HG03139 (cell line): ENCODE results near the gene ANKRD13B.

ENCODE experiments used
- ATAC-seq: cut with Tn5 transposase; IDR thresholded peaks from one replicate; pipeline ENCODE4 v1.9.1; 2021; ENCODE audit not compliant: unreplicated experiment

The ANKRD13B gene

GRCh38 chr17:29581583-29582253, 11.2 kb upstream of the ANKRD13B start:
- ATAC-seq: no peak

DNA sequence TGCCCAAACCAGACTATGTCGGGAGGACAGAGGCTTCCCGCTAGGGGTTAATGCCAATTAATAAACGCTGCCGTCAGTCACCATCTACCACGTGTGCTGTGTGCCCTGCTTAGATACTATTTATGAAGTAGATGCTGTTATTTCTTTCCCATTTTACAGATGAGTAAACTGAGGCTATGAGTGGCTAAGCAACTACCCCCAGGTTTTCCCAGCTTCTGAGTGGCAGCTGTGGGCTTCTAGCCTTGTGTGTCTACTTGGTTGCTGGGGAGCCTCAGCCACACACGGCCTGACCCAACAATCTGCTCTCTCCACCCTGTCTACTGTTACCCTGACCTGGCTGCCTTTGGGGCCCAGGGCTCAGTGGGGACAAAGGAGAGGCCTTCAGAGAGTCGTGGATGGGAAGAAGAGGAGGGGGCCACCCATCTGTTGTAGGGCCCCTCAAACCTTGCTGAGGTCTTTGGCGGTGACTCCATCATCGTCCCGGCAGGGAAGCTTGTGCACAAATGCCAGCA, 10.6 kb upstream of the ANKRD13B start:
- no peak for ATAC-seq

DNA sequence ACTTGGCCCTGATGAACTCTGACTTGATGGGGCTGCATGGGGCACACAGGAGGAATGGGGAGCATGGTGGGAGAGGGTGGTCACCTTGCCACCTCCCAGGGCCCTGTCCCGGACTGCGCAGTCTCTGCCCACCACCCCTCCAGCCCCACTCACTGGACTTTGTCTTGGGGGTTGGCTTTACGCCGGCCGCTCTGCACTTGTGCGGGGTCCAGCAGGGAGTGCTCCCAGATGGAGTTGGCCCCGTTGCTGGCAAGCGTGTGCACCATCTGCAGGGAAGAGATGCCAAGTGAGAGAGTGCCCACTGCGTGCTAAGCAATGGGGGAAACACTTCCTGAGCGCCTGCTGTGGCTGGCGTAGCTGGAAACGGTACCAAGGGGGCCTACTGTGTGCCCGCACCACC, 10.2 kb upstream of the ANKRD13B start:
- ATAC-seq: no peak

DNA sequence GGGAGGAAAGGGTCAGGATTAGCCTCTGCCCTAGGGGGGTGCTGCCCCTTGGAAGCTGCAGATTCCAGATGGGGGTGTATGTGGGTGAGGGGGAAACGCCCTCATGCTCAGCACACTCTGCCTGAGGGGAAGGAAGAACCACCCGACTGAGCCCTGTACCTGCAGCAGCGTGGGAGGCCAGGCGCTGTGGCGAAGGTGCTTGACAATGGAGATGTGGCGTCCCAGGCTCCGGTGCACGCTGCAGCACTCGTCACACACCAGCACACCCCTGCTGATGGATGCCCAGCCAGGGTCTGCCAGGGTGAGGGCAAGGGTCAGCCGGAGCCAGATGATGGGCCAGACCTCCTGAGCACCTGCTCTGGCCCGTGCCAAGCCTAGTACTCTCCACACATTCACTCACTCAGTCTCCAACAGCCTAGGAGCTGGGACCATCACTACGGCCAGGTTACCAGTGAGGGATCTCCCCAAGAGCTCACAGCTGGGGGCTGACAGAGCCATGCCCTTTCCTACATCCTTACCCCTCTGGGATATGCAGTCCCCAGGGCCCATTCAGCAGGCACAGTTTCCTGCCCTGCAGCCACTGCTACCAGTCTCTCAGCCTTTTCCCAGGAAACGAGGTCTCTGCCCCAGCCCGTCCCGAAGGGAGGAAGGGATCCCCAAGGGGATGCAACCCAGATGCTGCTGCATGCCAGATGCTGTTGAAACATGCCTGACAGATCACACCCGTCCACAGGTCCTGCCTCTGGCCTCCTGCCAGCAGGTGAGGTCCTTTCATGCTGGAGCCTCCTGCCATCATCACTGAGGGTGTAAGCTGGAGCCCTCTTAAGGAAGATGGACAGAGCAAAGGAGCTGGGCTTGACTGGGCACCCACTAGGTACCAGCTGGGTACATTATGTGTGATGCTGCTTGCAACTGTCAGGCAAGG, 9.3 kb upstream of the ANKRD13B start:
- ATAC-seq: no peak

DNA sequence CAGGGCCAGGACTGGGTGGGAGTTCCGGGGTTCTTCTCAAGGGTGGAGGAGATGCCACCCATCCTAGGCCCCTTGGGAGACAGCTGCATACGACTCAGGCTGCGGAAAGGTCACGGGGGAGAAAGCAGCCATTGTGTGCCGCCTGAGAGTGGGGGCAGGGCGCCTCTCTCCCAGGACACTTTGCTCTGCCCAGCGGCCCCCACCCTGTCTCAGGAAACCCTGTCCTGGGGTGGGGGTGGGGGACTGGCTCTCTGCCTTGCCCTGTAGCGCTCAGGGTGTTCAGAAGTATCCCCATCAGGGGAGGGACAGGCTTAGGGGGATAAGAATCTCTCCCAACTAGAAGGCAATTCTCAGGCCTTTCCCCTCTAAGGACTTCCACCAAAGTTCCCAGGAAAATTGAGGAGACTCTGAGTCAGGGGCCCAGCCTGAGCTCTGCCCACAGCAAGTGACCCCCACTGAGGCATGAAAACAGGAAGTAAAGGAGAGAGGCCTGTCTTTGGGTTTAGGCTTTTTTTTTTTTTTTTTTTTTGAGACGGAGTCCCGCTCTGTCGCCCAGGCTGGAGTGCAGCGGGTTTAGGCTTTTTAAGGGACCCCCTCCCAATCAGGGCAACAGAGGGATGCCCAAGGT, 8.4 kb upstream of the ANKRD13B start:
- ATAC-seq: no peak

GRCh38 chr17:29585080-29585751, 7.7 kb upstream of the ANKRD13B start:
- ATAC-seq: no peak

- ATAC-seq: no peak
These were observed 6.1 kb upstream of the ANKRD13B start for GRCh38 chr17:29586676-29587469.

DNA sequence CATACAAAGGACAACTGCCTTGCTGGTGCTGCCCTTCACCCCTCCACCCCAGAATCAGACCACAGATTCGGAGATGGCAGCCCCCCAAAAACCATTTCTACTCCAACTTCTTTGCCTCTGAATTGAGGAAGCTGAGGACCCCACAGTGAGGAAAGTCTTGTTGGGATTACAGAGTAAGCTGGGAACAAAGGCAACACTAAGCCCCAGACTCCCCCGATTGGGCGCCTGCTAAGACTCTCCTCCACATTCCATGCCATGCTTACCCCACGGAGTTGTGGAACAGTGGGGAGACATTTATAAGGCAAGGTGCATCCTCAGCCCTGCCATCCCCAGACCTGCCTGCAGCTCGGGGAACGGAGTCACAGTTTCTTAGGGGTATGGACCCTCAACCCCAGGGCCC, 5.3 kb upstream of the ANKRD13B start:
- ATAC-seq: no peak

DNA sequence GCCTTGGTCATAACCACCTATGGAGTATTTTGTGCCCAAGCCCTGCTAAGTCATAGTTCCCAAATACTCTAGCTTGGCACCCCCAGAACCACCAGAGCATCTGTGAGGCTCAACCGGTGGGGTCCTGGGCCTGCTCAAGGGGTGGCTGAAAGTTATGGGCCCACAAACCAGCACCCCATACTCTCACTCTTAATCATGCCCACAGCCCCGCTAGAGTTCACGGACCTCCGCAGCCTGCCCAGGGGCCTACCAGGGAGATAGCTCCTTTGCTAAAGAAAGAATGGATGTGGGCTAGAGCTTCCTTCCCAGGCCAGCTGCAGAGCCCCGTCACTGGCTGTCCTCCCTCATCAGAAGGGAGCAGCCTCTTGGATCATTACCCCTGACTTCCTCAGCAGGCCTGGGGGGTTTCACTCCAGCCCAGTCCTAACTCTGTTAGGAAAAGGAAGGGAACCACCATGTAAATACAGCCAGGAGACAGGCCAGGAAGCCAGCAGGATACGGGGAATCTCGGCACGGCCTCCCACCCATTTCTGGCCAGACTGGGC, 4.8 kb upstream of the ANKRD13B start:
- ATAC-seq: no peak

DNA sequence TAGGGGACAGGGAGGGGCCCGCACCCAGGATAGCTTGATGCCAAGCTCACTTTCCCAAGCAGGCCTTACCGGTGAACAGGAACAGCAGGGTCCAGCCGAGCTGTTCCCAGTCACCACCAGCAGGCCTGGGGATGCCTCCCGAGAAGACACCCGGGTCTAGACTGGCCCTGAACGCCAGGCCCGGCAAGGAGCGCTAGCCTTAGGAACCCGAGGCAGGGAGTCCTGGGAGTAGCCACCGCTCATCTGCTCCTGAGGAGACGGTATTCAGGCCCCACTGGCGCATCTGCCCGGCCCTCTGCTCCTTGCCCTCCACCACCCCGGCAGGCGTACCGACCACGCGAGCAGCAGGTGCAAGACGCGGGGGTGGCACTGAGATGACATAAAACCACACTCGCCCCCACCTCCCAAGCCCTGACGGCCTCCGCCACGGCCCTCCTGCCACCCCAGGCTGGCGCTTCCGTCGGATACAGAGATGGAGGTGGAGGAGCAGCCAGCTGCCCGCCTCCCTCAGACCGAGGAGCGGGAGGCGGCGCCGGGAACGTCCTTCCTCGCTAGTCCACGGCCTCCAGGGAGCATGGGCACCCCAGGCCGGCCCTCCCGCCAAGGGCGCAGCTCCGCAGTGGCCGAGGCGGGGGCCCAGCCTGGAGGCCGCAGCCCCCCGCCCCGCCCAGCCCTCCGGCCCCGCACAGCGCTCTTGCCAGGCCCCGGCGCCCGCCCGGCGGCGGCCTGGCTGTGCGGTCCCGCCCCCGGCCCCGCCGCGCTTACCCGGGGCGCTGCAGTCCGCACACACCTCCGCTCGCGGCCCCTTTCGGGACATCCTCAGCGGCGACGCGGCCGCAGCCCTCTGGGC, 4.1 kb upstream of the ANKRD13B start:
- ATAC-seq: peak; percentile 11

- peak; percentile 48 for ATAC-seq
These were observed 3.2 kb upstream of the ANKRD13B start, which contains the start of gene GIT1 for GRCh38 chr17:29589524-29590410. Gene GIT1 (minus strand): TSS chr17:29589648. CDS start chr17:29589378, 270 bp downstream.

- no peak for ATAC-seq
These were observed 2.4 kb upstream of the ANKRD13B start for GRCh38 chr17:29590411-29591145.

- no peak for ATAC-seq
These were observed 1.7 kb upstream of the ANKRD13B start for GRCh38 chr17:29591146-29591736.

GRCh38 chr17:29591737-29592608, 959 bp upstream of the ANKRD13B start:
- ATAC-seq: no peak

GRCh38 chr17:29593591-29594518, 923 bp downstream of the ANKRD13B start:
- ATAC-seq: no peak
